SKM-1 treated with dmso at 0.1 percent for 144 hours (cell line): ENCODE data around the gene WNT7B.
A peak's percentile ranks its signal among the peaks of the same experiment; 100 is the strongest.
"Not testable (repeated sequence)": the region's sequence is repeated elsewhere in the genome, so short reads cannot be mapped to it uniquely, and the experiment has no call there.

Experiments used
- DNase-seq: peaks from one replicate; lab custom pipeline; 2025; ENCODE audit not compliant: unreplicated experiment; lab: John Stamatoyannopoulos, UW

WNT7B gene

DNA sequence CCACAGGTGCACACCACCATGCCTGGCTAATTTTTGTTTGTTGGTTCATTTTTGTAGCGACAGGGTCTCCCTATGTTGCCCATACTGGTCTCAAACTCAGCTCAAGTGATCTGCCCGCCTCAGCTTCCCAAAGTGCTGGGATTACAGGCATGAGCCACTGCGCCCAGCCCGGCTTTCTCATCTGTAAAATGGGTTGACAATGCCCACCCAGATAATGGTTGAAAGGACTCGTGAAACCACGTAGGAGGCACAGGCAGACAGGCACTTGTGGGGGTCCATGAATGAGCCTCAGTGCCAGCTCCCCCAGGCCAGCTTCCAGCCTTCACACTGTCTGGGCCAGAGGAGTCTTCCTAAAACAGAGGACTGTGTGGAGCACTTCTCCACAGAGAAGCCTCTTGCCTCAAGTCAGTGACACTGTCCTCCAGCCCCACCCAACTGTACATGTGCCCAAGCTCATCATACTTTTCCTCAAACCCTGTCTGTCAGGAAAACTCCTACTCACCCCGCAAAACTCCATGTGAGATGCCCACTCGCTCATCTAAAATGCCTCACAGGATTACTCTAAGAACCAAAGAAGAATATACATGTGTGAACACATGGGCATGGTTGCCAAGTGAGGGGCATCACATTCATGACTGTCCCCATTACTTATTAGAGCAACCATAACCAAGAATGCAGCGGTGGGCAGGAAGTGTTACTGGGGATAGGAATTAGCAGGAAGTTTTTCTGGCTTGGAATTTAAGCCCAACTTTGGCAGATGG, 32.1 kb upstream of the WNT7B start:
- DNase-seq, result no peak

- no peak for DNase-seq
These were observed 31.3 kb upstream of the WNT7B start for GRCh38 chr22:46008291-46008690.

DNA sequence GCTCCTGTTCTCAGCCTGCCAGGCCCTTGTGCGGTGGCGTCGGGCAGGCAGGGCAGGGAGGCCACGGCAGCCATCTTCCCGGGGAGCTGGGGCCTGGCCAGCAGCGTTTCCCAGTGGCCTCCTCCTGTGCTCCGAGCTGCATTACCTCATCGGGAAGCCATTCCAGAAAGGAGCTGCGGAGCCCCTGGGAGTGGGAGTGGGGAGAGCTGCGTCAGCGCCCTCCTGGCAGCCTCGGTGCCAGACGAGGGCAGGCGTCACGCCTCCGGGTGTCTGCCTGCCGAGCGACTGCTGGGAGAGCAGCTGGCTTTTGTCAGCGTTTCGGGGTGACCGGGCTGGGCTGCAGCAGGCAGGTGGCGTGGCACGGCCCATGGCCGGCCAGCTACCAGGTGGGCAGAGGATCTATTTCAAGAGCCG, 30.9 kb upstream of the WNT7B start:
- no peak for DNase-seq

GRCh38 chr22:46007003-46007847, 30.3 kb upstream of the WNT7B start:
- peak; percentile 61 for DNase-seq

GRCh38 chr22:46006379-46007002, 29.5 kb upstream of the WNT7B start:
- DNase-seq, result peak; percentile 84

- DNase-seq, result not testable (repeated sequence)
These were observed 28.2 kb upstream of the WNT7B start for GRCh38 chr22:46005116-46005705.

DNA sequence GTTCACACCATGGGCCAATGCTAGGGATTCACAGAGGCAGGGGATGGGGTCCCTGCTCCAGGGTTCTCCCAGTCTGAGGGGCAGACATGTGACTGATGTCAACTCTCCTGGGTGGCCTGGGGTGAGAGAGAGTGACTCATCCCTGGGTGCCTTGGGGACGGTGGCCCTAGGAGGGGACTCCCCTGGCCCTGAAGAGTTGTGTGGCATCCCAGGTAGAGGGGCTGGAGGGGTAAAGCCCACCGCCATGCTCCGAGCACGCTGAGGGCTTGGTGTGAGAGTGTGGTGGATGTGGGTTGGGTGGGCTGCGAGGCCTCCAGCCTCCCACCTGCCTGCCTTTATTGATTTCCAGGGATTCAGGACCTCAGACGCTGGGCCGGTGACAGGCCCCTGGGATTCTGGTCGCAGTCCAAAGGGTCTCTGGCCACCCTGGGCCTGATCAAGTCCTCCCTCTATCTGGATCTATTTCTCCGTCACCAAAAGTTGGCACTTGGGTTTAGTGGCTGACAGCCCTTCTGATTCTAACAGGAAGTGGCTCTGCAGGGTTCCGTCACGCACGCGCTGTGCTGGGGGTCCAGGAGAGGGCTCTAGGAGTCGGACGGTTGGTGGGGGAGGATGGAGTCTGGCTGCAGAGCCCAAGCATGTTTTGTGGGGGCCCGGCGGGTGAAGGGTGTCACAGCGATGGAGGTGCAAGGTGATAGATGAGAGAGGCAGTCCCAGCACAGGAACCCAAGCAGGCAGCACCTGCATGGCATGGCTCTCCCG, 27.3 kb upstream of the WNT7B start:
- DNase-seq, result no peak

DNA sequence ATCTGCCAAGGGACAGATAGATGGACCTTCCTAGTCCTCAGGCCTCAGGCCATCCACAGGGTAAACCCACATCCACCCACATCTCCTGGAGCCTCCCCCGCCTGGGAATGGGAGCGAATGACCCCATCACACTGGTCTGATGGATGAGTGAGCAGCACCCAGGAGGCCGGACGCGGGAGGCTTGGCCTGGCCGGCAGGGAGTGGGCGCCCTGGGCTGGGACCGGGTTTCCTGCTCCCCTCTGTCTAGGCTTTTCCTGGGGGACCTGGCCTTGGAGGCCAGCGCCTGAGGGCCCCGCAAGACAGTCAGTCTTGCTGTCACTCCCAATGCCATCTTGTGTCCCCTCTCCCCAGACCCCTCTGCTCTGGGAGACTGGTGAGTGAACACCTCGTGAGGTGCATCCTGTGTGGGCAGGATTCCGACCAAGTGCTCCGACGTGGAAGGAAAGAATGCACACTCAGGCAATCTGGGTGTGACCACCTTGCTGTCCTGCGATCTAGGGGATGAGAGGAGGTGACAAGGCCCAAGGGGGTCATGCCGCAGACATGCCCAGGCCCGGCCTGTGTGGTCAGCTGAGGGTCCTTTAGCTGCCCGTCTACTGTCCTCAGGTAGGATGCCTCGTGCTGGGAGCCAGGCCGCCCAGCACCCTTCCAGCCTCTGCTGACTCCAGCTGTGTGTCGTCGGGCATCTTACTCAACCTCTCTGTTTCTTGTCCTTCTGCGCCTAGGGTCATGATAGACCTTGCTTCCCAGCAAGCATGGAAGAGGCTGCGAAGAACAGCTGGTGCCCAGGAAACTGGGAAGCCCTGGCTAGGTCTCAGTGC, 26.5 kb upstream of the WNT7B start:
- no peak for DNase-seq

- no peak for DNase-seq
These were observed 25.9 kb upstream of the WNT7B start for GRCh38 chr22:46002757-46003270.

DNA sequence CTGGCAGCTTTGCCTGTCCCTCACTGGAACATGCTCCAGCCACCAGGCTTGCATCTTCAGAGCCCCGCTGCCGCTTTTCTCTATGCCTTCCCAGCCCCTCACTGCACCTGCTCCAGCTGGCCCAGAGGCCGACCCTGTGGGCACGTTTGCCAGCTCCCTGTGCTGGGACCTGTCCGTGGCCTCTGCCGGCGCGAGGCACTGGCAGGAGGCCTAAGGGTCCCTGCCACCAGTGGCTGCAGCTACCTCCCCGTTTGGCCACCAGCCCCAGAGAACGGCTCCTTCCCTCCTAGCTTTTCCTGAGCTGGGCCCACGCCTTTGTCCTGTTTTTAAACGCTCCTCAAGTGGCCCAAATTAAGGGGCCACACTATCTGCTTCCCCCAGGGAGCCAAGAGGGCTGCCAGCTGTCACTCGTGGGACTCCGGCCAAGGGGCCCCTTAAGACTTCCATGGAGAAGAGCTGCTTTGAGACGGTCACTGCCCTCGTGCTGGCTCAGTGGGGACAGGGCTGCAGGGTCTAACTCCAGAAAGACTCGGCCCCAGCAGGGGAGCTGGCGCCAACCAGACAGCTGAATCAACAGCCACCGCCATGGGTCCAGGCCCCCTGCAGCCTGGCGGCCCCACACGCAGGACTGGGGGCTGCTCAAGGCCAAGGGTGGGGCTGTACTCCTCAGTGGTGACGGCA, 24.6 kb upstream of the WNT7B start:
- DNase-seq, result no peak

GRCh38 chr22:46001046-46001425, 24.1 kb upstream of the WNT7B start:
- DNase-seq, result no peak

- DNase-seq, result no peak
These were observed 23.4 kb upstream of the WNT7B start for GRCh38 chr22:46000081-46001027.

DNA sequence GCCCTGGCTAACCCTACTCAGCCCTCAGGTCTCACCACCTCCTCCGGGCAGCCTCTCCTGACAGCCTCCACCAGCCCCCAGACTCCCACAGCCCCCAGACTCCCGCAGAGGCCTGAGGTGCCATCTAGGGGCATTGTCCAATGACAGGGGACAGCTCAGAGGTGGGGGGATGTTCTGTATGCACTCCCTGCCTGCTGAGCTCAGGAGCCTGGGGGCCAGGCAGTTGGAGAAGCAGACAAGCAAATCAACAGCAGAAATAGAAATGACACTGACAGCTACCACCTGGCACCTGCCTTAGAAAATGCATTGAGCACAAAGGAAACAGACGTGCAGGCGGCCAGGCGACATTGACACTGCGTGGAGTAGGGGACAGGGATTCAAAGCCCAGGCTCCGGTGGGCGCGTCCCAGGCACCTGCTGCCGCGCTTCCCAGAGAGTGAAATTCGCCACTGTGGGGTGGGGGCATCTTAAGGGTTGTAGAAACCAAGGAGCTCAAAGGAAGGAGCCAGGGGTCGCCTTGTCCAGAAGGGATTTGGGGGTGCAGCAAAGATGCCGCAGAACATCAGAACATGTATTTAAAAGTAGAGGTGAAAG, 22.5 kb upstream of the WNT7B start:
- no peak for DNase-seq

DNA sequence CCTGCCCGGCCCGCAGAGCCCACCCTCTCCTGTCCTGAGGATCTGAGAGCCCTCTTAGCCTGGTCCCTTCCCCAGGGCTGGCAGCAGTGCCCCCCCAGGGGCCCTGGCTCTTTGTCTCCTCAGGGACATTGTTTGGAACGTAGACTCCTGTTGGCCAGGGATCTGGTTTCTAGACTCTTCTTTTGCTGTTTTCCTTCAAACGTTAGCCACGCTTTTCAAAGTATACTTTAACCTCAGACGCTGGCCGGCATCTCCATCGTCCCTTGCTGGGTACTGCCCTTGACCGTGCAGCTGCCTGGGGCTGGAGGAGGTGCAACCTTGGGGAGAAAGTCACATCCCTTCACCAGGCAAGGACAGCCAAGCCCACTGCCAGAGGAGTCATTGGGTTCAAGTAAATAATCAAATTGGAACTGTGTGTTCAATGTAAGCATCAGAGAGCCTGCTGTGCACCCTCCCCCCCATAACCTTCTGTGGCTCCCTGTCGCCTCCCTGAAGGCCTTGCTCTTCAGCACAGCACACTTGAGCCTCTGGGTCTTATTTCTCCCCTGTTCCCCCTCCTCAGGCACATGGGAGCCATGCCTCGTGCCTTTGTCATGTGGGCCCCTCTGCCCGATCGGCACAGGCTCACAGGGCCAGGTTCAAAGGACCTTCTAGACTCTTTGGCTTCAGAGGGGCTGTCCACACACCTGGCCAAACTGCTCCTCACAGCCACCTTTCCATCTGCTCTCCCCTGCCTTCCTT, 21.8 kb upstream of the WNT7B start:
- no peak for DNase-seq

- DNase-seq, result peak; percentile 66
These were observed 21.0 kb upstream of the WNT7B start for GRCh38 chr22:45997777-45998637.
